IPS-NIHi11 (cell line): ENCODE data around the gene ADARB1.
A peak's percentile ranks its signal among the peaks of the same experiment; 100 is the strongest.

Experiments
- DNase-seq: peaks from one replicate; pipeline ENCODE4 v3.0.0; 2012; ENCODE audit warnings: mixed read lengths, low spot score

ADARB1 gene

DNA sequence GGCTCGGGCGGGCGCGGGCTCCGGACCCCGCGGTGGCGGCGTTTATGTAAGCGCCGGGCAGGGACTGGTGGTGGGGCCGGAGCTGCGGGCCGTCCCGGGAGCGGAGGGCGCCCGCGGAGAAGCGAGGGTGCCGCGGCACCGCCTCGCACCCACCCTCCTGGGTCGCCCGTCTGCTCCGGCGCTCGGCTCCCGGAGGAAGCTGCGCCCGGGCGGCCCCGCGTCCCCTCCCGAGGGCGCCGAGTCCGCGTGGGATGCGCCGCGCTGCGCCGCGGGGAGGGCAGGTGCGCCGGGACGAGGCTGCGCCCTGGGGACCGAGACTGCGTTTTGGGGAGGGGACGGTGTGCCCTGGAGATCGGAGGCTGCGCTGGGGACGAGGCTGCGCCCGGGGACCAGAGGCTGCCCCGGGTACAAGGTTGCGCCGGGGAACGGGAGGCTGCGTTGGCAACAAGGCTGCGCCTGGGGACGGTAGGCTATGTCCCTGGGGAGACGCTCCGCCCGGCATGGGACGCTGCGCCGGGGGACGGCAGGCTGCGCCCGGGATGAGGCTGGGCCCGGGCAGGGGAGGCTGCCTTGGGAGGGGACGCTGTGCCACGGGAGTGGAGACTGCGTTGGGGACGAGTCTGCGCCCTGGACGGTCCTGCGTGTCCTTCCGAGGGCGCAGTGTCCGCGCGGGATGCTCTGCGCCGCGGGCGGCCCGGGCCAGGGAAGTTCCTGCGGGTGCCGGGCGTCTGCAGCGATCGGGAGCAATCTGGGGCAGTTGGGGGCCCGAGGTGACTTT is 627 bp downstream of the ADARB1 start:
- DNase-seq: peak; percentile 75

DNA sequence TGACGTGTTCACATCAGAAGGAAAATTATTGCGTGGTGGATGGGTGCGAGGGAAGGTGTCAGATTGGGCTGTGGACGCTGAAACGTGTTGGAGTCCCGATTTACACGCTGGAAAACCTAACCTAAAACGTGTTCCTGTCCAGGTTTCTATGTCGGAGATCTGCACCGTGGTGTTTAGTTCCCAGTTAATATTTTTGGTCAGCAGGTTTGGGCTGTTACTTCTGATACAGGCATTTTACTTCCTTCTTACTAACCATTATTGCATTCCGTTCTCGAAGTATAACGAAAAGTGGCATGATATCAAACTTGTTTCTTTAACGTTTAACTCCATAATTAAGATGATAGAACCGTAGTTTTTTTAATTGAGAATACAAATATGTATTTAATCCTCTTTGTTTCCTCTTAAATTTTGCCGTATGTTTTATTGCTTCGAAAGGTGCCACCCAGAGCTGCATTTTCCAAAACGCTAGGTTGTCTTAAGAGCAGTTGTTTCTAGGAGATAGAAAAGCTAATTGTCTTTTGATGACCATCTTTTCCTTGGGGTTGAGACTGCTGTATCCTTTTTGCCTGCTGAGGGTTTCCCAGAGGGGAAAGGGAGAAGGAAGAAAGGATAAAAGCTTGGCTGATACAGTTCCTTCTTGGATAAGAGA is 1.3 kb downstream of the ADARB1 start:
- no peak for DNase-seq

DNA sequence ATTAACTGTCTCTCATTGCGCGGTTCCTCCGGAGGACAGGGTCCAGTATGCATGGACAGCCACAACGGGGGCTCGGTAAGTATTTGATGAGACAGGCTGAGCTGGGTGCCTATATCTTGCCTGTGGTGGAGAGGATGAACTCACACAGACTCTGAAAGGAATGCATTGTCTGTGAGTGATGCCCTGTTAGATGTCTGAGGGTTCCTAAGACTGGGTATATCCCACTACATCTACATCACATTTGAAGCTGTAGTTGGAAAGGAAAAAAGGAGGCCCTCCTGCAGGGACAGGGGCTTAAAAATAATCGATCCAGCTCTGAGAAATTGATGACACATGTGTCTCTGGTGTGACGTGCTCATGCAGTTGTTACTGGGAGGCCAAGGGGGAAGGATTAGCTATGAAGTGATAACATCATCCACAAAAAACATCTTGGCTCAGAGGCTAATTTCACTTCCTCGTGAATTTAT is 1.9 kb downstream of the ADARB1 start:
- no peak for DNase-seq

DNA sequence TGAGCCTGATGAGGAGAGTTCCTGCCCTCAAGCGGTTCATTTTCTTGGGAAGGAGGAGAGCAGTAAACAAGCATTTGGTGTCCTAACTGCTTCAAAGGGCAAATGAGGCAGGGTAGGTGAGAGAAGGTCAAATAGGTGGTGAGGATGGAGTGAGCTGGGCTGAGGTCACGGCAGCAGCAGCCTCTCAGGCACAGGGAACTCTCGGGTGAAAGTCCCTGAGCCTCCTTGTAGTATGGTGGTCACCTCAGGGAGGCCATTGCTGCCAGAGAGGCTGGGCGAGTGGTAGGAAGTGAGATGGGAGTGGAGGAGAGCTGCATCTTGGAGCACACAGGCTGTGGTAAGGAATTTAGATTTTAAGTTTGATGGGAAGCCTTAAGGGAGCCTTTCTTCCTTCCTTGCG is 4.0 kb downstream of the ADARB1 start:
- no peak for DNase-seq

DNA sequence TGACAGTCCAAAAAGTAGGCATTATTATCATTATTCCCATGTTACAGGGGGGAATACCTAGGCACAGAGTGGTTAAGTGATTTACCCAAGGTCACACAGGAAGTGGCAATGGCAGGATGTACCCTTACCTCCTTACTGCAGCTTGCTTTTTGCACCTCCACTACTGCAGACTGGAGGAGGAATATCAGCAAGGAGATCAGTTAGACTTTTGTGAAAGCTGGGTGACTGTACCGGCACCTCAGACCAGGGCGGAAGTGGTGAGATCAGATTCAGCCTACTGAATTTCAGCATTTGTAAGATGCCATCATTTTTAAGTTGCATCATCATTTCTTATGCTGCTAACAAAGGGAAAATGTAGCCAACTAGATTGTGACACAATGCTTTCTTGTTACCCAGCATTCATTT is 4.5 kb downstream of the ADARB1 start:
- DNase-seq: no peak

DNA sequence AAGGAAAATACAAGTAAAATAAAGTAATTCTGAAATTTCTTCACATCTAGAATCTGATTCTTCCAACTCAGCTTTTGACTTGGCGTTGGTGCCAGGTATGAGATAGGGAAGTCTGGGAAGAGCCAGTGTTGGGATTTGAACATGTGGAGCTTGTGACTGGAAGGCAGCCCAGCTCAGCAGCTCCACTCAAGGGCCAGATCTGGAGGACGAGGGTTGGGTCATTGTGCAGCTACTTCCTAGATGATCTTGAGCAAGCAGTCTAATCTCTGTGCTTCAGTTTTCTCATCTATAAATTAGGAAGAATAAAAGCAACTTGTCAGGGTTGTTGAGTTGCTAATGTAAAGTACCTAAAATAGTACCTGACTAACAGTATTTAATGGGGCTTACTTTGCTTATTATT is 5.0 kb downstream of the ADARB1 start:
- DNase-seq: no peak

DNA sequence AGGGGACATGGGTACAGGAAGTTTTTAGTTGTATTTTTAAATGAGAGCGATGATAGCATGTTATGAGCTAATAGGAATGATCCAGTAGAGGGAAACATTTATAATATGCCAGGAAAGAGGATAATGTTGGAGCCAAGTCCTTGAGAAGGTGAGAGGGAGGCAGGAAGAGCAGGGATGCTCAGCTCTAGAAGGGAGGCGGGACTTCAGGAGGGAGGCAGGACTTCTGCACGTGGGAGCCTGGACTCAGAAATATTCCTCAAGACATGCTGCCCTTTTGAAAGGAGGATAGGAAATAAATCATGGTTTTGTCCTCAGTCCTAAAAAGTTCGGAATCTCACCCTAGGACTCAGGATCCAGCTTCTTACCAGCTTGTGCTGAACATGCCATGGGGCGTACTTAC is 5.9 kb downstream of the ADARB1 start:
- DNase-seq: no peak

DNA sequence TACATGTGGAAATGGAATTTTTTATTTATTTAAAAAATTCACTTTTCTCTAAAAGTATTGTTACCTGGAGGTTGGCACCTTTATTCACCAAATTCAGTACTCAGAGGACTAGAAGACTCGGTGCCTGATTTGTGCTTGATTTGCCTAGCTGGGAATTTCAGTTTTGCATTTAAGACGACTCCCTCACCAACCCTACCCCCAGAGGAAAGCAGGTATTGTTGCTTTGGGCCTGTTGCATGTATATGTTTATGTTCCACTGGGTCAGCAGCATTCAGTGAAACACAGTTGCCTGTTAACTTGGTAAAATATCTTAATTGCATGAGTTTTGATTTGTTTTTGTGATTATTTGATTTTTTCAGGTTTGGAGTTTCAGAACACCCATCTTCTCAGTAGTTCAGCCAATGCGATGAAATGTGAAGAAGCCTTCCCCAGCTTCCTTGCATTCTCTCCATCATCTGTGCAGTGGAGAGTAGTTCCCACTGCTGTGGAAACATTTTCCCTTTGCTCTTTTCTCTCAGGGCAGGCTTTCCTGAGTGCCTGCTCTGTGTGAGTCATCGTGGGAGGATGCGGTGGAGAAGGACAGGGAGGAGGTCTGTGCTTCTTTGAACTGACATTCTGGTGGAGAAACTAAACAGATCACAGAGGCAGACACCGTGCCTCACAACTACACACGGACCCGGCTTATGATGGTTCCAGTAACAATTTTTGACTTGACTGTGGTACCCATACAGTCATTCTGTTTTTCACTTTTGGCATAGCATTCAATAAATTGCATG is 6.4 kb downstream of the ADARB1 start:
- DNase-seq: no peak

DNA sequence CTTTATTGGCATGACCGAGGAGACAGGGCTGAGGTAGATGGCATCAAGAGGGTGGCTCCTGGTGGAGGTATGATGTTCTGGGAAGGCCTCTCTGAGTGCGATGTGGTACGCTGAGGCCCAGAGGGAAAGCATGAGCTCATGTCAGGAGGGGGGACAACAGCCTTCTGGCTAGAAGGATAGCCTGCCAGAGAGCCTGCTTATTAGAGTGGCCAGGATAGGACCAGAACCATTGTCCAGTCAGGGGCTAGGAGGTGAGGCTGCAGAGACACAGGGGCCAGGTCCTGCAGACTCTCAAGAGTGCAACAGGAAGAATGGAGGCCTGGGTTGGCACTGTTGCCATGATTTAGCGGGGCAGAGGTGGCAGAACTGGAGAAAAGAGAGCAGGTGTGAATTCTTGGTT is 7.3 kb downstream of the ADARB1 start:
- no peak for DNase-seq

DNA sequence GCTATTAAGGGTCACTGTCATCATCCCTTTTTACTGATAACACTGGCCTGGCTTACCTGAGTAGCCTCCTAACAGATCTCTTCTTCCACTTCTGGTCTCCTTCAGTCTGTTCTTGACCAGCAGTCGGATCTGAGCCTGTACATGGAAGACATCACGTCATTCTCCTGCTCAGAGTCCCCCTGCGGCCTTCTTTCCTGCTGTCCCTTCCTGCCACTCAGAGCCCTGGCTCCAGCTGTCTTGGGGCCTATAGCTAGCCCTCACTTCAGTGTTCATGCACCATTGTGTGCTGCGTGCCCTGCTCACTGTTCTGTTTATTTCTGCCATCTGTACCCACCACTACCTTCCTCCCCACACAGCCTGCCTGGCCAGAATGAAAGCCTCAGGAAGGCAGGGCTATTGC is 8.4 kb downstream of the ADARB1 start:
- no peak for DNase-seq

DNA sequence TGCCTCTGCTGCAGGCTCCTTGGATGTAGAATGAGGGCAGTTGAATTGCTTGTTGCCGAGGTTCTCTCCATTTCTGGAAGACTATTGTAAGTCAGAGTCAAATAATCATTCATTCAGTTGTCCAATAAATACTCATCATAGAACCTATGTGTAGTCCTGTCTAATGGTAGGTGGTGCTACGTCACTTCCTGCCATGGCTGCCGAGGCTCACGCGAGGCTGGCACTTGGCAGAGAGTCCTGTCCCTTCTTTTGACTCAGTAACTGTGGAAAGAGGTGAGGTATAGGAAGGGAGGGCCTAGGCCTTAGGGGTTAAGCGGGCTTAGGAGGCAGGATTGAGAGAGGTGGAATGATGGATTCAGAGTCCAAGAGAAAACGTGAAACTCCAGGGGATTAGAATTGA is 9.7 kb downstream of the ADARB1 start:
- no peak for DNase-seq

DNA sequence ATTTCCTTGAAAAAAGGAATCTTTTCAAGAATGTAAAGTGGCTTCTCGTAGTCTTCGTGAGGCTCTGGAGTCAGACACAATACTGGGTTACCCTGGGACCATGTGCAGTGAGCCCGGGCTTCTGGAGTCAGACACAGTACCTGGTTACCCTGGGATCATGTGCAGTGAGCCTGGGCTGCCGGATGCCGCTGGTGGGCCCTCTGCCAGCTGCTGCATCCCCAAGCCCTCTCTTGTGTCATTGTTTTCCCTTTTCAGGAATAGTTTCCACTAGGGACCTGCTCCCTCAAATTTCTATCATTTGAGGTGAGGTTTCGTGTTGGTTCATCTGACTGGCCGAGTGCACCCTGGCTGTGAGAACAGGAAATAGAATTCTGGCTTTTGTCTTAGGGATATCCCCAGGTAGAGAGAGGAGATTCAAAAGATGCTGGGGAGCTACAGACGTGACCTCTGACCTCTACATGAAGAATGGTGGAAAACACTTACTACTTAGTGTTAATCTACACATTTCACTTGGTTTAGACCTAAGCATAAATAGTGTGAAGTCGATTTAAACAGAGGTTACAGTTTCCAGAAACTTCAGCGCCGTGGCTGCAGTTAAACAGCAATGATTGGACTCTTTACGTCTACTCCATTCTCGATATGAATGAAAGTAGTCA is 10.6 kb downstream of the ADARB1 start:
- no peak for DNase-seq

DNA sequence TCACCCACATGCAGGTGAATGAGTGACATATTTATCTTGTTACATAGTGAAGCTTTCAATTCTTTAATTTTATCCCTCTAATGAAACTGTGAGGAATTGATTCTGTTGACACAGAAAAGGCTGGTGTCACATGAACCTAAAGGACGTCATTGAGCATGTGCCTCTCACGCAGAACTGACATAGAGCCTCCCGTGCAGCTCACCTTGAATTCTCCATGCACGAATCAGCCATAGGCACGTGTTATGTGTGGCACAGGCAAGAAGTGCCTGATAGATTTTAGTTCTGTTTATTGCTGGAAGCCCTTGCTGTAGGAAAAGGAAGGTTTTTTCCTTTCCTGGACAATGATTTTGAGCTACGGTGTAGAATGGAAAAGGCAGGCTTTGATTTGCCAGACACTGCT is 11.3 kb downstream of the ADARB1 start:
- DNase-seq: no peak

DNA sequence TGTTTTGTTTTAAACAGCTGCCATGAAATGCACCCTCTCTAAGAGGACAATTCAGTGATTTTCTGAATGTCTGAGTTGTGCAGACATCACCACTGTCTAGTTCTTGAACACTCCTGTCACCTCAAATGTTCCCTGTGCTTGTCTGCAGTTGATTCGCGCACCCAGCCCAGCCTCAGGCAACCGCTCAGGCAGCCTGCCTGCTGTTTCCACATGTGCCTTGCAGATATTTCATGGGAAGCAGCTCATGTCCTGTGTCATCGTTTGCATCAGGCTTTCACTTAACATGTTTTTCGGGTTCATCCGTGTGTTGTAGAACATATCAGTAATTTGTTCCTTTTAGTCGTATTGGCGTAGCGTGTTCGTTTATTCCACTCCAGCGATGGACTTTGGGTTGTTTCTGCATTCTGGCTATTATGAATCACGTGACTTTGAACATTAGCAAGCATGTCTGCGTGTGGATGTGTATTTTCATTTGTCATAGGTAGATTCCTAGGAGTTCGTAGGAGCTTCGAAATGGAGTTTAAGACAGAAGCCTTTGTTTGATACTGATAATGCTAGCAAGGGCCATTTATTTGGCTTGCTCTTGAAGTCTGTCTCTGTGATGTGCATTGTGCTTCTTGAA is 12.1 kb downstream of the ADARB1 start:
- no peak for DNase-seq

DNA sequence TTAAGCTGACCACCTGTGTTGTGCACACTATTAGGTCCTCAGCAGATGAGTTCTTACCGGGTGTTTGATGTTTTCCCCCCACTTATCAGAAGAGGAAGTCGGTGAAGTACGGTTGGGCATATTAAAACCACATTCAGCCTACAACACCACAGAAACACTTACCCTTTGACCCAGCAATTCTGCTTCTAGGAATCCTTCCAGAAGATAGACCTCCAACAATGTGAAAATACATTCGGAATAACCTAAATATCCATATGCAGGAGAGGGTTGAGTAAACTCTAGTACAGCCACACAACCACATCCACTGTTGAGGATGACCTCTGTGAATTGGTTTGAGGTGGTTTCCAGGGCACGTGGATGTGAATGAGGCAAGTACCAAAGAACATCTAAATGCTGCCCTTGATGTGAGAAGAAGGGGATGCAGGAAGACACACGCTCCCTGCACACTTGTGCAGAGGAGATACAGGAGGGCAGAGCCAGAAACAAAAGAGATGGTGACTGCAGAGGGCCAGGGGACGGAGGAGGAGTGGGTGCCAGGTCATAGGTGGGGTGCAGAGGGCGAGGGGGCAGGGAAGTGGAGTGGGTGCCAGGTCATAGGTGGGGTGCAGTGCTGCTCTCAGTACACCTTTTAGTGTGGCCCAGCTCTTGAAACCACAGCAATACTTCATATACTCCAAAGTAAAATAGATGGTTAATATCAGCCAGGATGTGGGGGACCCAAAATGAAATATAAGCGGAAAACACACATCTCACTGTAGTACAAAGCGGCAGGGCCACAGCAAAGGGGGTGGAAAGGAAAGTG is 12.8 kb downstream of the ADARB1 start:
- DNase-seq: no peak

DNA sequence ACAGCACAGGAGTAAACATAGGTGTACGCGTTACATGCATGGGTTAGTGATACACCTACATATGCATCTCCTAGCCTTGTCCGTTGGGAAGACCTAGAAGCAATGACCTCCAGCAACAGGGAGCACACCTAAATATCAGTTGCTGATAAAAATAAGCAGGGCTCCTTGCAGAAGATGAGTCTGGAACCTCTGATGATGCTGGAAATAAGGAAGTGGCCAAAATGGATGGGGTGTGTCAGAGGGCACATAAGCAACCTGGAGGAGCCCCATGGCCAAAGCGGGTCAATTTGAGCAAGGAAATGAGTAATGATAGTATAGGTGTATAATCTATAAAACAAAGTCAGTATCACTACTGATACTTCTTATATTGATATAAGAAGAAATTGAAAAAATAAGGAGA is 13.7 kb downstream of the ADARB1 start:
- DNase-seq: no peak

DNA sequence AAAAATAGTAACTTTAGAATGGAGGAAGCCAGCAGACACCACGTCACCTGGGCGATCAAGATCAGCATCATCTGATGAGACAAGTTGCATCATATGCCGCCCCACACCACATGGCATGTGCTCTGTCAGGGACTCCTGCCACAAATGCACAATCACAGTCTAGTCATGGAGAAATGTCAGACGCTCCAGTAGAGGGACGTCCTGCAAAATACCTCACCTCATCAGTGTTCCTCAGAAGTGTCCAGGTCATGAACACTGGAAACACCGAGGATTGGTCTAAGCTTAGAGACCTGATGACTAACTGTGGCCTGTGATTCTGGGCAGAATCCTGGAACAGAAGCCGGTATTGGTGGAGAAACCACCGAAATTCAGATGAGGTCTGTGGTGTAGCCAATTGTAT is 14.3 kb downstream of the ADARB1 start:
- DNase-seq: no peak

DNA sequence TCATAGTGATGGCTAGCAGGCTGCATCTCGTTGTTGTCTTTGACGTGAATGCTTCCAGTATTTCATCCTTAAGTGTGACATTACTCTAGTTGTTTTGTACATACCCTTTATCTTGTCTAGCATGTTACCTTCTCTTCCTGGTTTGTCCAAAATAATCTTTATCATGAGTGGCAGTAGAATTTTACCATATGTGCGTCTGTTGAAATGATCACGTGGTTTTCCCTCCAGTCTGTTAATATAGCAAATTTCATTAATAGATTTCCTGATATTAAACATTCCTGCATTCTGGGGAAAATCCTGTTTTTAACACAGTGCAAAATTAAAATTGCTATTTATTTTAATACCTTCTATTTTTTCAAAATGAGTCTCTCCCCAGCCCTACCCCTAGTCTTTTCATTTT is 15.6 kb downstream of the ADARB1 start:
- DNase-seq: no peak

DNA sequence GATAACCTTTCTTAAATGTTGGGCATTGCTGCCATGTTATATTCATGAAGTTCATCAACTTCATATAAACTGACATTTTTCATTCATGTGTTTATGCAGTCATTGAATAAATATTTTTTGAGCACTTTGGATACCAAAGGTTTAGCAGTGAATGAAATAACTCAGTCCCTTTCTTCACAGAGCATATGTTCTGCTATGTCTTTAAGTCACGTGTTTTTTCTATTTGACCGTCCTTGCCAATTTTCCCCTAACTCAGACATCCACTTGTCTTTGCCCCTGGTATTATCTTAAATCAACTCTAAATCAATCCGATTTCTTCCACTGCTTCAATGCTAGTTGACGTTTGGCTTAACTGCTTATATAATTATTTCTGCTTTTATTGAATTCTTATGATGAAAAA is 16.6 kb downstream of the ADARB1 start:
- no peak for DNase-seq

DNA sequence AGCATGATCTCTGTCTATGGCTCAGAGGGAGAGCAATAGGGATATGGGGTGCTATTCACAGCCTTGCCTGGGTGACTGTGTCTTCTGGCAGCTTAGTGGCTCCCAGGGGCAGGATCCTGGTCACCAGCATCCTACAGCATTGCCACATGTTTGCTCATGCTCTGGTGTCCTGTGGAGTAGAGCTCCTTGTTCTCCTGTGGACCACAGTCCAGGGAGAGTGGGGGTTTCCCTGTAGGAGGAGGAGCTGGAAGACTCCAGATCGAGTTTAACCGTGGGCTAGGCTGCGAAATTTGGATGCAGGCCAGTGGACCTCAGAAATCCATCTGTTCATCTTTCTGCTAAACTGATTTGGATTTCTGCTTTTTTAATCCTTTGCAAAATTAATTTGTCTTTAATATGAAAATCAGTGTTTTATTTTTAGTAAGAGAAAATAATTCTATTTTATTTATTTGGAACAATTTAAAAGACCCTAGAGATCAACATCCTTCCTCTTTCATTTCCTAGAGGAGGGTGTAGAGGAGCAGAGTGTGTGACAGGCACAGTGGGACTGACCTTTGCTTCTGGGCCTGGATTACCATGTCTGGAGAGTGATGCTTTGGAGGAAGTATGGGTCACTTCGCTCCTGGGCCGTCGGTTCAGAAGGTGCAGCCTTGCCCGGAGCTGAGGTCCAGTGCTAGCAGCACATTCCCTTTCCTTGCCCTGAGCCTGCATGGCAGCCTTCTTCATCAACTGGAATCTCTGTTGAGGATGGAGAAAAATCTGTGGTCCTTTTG is 17.4 kb downstream of the ADARB1 start:
- no peak for DNase-seq
